Glutamatergic neuron (in vitro differentiated cells): Measurements from ENCODE around the gene RPS16. TPM values are rescaled to one million over a fixed set of nuclear protein-coding genes. Genes with fewer than 3 reads are reported as not detected.

Experiments used
- DNase-seq: peaks from one replicate; pipeline ENCODE4 v3.0.0; 2022
- H3K27ac Mint-ChIP-seq: one replicate; pipeline ENCODE4 v1.8.0; 2020; ENCODE audit warnings: mild to moderate bottlenecking, mixed read lengths, inconsistent platforms; ENCODE audit not compliant: unreplicated experiment
- H3K27me3 Mint-ChIP-seq: one replicate; pipeline ENCODE4 v1.8.0; 2020; ENCODE audit warnings: mild to moderate bottlenecking, moderate library complexity, mixed read lengths, inconsistent platforms; ENCODE audit not compliant: unreplicated experiment
- H3K36me3 Mint-ChIP-seq: one replicate; pipeline ENCODE4 v1.8.0; 2020; ENCODE audit warnings: mild to moderate bottlenecking, mixed read lengths, inconsistent platforms; ENCODE audit not compliant: unreplicated experiment
- H3K4me1 Mint-ChIP-seq: one replicate; pipeline ENCODE4 v1.8.0; 2020; ENCODE audit warnings: mild to moderate bottlenecking, low read depth, mixed read lengths, inconsistent platforms; ENCODE audit not compliant: unreplicated experiment
- H3K4me3 Mint-ChIP-seq: one replicate; pipeline ENCODE4 v1.8.0; 2020; ENCODE audit warnings: mild to moderate bottlenecking, mixed read lengths, inconsistent platforms; ENCODE audit not compliant: unreplicated experiment
- H3K9me3 Mint-ChIP-seq: one replicate; pipeline ENCODE4 v1.8.0; 2020; ENCODE audit warnings: mild to moderate bottlenecking, moderate library complexity, mixed read lengths, inconsistent platforms; ENCODE audit not compliant: unreplicated experiment
- CTCF ChIP-seq: fragments of 200-600 bp; sonication (generic); IDR thresholded peaks from one replicate; pipeline ENCODE4 v1.5.0; 2021; ENCODE audit not compliant: partially characterized antibody, unreplicated experiment
- total RNA-seq: library from RNA; stranded (reverse); fragmentation: NEBNext Ultra II Directional; extraction: Animal tissue kit (Norgen Biotek cat#: 25700); gene quantifications from one replicate; pipeline ENCODE4 v1.2.1, GENCODE V29; 2021; ENCODE audit not compliant: unreplicated experiment

Gene RPS16
- total RNA-seq, 1 donor from 2014 or later: 912 TPM

- H3K4me1 Mint-ChIP-seq: peaks cover 12% of the 10 kb centered on the region
Measured at GRCh38 chr19:39444598-39445195, 8.9 kb upstream of the RPS16 start.

GRCh38 chr19:39438270-39438934 lies 2.7 kb upstream of the RPS16 start:
- H3K9me3 Mint-ChIP-seq: peaks cover 7% of the 10 kb centered on the region
- H3K27ac Mint-ChIP-seq: no peak overlapping the region
- H3K36me3 Mint-ChIP-seq: no peaks in the 10 kb centered on the region
- peaks cover 8% of the 10 kb centered on the region for H3K4me1 Mint-ChIP-seq
- no peak for DNase-seq
- H3K27me3 Mint-ChIP-seq: peaks cover 9% of the 10 kb centered on the region
- TF ChIP-seq CTCF: no peak
- H3K4me3 Mint-ChIP-seq: no peak overlapping the region

More at GRCh38 chr19:39444598-39445195, 8.9 kb upstream of the RPS16 start:
- DNase-seq: no peak
- peak overlapping the region; percentile 98 for H3K27ac Mint-ChIP-seq
- no peaks in the 10 kb centered on the region for H3K36me3 Mint-ChIP-seq
- H3K4me3 Mint-ChIP-seq: peak overlapping the region; percentile 99
- TF ChIP-seq CTCF: no peak
- H3K27me3 Mint-ChIP-seq: peaks cover 4% of the 10 kb centered on the region
- peaks cover 4% of the 10 kb centered on the region for H3K9me3 Mint-ChIP-seq

GRCh38 chr19:39436350-39436716 lies 584 bp upstream of the RPS16 start:
- H3K27ac Mint-ChIP-seq: peak overlapping the region; percentile 75
- H3K4me1 Mint-ChIP-seq: peaks cover 8% of the 10 kb centered on the region
- peaks cover 7% of the 10 kb centered on the region for H3K9me3 Mint-ChIP-seq
- peak overlapping the region; percentile 98 for H3K4me3 Mint-ChIP-seq
- H3K36me3 Mint-ChIP-seq: no peaks in the 10 kb centered on the region
- H3K27me3 Mint-ChIP-seq: peaks cover 9% of the 10 kb centered on the region
- no peak for TF ChIP-seq CTCF
- DNase-seq: no peak

GRCh38 chr19:39434123-39435076 lies 1.3 kb downstream of the RPS16 start:
- Mint-ChIP-seq H3K27me3 (peaks cover 9% of the 10 kb centered on the region), H3K9me3 (peaks cover 7% of the 10 kb centered on the region)

More at GRCh38 chr19:39434123-39435076, 1.3 kb downstream of the RPS16 start:
- no peak for TF ChIP-seq CTCF
- no peak overlapping the region for H3K27ac Mint-ChIP-seq
- peak overlapping the region; percentile 98 for H3K4me3 Mint-ChIP-seq
- H3K4me1 Mint-ChIP-seq: peaks cover 8% of the 10 kb centered on the region
- H3K36me3 Mint-ChIP-seq: no peaks in the 10 kb centered on the region
- DNase-seq: no peak
